HAP-1 (cell line): ENCODE data around the gene BABAM1.

Experiments
- DNase-seq, 2 experiments: peaks; one replicate each; pipeline ENCODE4 v3.0.0-alpha.2; 2016 to 2020; ENCODE audit warnings: low spot score in 2 of 2
- H3K27me3 ChIP-seq: fragments of 250-450 bp; sonication (Bioruptor Pico); 2 replicates; pipeline ENCODE4 v1.5.1; 2020; ENCODE audit warnings: low read depth, mild to moderate bottlenecking, moderate library complexity
- H3K36me3 ChIP-seq: fragments of 250-450 bp; sonication (Bioruptor Pico); replicated peaks from 2 replicates; pipeline ENCODE4 v1.5.1; 2020; ENCODE audit warnings: mild to moderate bottlenecking
- H3K4me1 ChIP-seq: fragments of 250-450 bp; sonication (Bioruptor Pico); 2 replicates; pipeline ENCODE4 v1.5.1; 2020; ENCODE audit warnings: mild to moderate bottlenecking
- H3K4me3 ChIP-seq: fragments of 250-450 bp; sonication (Bioruptor Pico); 2 replicates; pipeline ENCODE4 v1.5.1; 2020; ENCODE audit warnings: mild to moderate bottlenecking, moderate library complexity
- H3K9me3 ChIP-seq: fragments of 250-450 bp; sonication (Bioruptor Pico); 2 replicates; pipeline ENCODE4 v1.5.1; 2020; ENCODE audit warnings: mild to moderate bottlenecking, moderate library complexity
- in situ Hi-C: fragments of 300-500 bp; cut with MboI; formaldehyde crosslinking; loops from 3 replicates; pipeline ENCODE4 v1.14.3; 2020; ENCODE audit warnings: low sequenced_read_pairs, inconsistent platforms, mixed read lengths

BABAM1 gene

DNA sequence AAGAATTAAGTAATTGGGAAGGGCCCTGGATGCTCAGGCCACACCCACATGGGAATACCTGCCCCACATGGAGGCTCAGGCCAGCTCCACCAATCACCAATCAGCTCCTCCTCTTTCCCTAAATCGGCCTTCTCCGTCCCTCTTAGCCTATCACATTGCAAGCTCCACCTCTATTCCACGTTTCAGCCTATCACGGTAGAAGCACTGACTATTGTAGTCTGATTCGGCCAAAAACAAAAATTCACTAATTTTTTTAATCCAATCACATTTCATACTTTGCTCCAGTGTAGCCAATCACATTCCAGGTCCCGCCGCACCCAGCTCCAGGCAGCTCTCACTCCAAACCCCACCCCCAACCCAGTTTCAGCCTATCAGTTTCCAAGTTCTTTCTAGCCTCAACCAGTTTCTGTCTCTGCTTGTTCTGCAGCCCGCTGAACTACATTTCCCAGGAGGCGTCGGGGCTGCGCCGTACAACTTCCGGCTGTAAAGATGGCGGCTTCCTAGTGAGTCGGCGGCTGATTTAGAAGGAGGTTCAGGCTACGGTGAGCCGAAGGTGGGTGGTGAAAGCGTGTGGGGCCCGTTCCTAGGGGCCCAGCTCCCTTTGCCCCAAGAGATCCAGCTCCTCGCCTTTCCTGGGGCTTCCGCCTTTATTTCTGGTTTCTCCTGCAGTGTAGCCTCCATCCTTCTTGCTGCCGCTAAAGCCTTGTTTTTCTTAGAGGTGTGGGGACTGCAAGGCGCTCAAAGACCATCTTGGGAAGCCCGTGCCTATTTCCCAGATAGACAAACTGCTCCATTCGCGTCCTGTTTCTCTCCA is at the start of gene BABAM1:
BABAM1 (plus strand) TSS at position 469 of the 814 bp plus-strand sequence. CDS start 1,364 bp downstream, outside the sequence.
- in situ Hi-C loops, result no loop called here
- Histone ChIP-seq H3K36me3 (peaks cover 21% of the 10 kb centered on the region), H3K4me3 (peak within 1 kb of the TSS; percentile 75), H3K9me3 (no peaks in the 10 kb centered on the region), H3K27me3 (no peaks in the 10 kb centered on the region), H3K4me1 (peaks cover 4% of the 10 kb centered on the region; the same call in 1 of the 2 replicates)
- peak; percentile 99 to 100 for DNase-seq

GRCh38 chr19:17219286-17219685 is 48.0 kb upstream of the BABAM1 start:
- peaks cover 13% of the 10 kb centered on the region; the same call in 1 of the 2 replicates for H3K36me3 ChIP-seq
- H3K4me1 ChIP-seq, result peaks cover 11% of the 10 kb centered on the region
- H3K9me3 ChIP-seq, result no peaks in the 10 kb centered on the region
- DNase-seq, result no peak
- no peaks in the 10 kb centered on the region for H3K27me3 ChIP-seq
- H3K4me3 ChIP-seq, result no peak overlapping the region
- in situ Hi-C loops, result no loop called here

DNA sequence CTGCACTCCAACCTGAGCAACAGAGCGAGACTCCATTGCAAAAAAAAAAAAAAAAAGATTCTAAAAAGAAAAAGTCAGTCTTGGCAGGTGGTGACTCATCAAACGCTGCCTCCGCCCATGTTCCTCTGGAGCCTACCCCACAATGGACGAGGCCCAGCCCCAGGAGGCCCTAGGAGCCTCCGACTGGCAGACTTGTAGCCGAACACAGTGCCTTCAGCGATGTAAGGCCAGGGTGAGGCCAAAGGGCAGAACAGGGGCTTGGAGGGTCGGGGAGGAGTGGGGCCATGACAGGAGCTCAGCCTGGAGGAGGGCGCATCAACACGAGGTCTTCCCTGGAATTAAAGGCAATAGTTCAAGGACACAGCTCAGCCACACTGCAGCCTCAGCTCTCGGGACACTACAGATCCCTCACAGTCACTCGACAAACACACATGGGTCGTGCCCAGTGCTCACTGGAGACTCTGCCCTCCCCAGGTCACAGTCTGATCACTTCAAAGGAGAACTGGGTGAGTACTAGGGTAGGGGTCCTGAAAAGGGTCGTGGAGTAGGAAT is 47.0 kb upstream of the BABAM1 start:
- H3K9me3 ChIP-seq, result no peaks in the 10 kb centered on the region
- no peak for DNase-seq
- in situ Hi-C loops, result no loop called here
- no peak overlapping the region for H3K4me3 ChIP-seq
- H3K36me3 ChIP-seq, result peaks cover 13% of the 10 kb centered on the region; the same call in 1 of the 2 replicates
- H3K4me1 ChIP-seq, result peaks cover 4% of the 10 kb centered on the region
- no peaks in the 10 kb centered on the region for H3K27me3 ChIP-seq

DNA sequence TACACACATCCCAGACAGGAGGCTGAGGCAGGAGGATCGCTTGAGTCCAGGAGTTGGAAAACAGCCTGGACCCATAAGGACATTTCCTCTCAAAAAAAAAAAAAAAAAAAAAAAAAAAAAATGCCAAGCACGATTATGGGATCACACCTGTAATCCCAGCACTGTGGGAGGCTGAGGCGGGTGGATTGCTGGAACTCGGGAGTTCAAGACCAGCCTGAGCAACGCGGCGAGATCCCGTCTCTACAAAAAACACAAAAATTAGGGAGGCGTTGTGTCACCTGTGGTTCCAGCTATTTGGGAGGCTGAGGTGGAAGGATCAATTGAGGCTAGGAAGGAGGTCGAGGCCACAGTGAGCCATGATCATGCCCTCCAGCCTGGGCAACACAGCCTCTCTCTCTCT is 42.2 kb upstream of the BABAM1 start:
- H3K36me3 ChIP-seq, result peaks cover 3% of the 10 kb centered on the region; the same call in 1 of the 2 replicates
- in situ Hi-C loops, result no loop called here
- H3K4me1 ChIP-seq, result peaks cover 14% of the 10 kb centered on the region
- no peaks in the 10 kb centered on the region for H3K9me3 ChIP-seq
- H3K27me3 ChIP-seq, result no peaks in the 10 kb centered on the region
- DNase-seq, result no peak
- no peak overlapping the region; the same call in 1 of the 2 replicates for H3K4me3 ChIP-seq

- in situ Hi-C loops, result no loop called here
- peak; percentile 97 to 98 for DNase-seq
- H3K27me3 ChIP-seq, result no peaks in the 10 kb centered on the region
- no peaks in the 10 kb centered on the region for H3K9me3 ChIP-seq
- H3K4me3 ChIP-seq, result peak within 1 kb of the TSS; percentile 80
- H3K36me3 ChIP-seq, result peaks cover 10% of the 10 kb centered on the region
- peaks cover 14% of the 10 kb centered on the region for H3K4me1 ChIP-seq
Observed at GRCh38 chr19:17226002-17226933, 41.0 kb upstream of the BABAM1 start, which contains the start of gene OCEL1. OCEL1 (plus strand) TSS chr19:17226226; CDS start chr19:17226248, 22 bp downstream.

DNA sequence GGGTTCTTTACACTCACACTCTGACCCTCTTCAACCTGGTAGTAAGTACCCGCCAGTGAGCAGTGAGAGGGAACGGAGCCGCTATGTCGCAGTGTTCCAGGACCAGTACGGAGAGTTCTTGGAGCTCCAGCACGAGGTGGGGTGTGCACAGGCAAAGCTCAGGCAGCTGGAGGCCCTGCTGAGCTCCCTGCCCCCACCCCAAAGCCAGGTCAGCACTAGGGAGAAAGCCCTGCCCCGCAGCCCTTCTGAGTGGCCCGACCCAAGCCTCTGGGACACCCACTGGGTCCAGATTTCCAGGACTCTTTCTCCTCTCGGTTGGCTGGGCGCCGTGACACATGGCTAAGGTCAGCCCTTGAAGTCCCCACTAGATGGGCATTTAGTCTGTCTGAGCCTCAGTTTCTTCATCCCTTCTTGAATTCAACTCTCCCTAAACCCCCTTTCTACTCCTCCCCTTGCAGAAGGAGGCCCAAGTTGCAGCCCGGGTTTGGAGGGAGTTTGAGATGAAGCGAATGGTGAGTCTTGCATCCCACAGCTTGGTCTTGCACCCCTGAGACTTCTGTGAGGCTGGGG is 39.4 kb upstream of the BABAM1 start:
- Histone ChIP-seq H3K4me3 (peak overlapping the region; percentile 80), H3K9me3 (no peaks in the 10 kb centered on the region)
- peak in 1 of 2 experiments; percentile 41 for DNase-seq

DNA sequence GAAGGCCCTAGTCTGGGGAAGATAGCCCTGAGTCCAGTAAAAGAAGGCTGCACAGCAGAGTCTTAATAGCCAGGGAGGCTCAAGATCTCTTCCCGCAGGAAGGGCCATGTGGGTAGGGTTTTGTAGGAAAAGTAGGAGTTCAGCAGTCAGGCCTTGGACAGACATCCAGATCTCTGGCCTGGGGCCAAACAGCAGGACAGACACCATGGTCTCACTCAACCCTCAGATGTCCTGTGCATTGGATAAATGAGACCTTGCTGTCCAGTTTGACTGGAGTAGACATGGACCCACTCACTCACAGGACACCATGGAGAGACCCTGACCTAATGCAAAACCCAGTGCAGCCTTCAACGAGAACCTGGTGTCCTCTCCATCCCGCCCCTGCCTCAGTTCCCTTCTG is 37.4 kb upstream of the BABAM1 start:
- peaks cover 19% of the 10 kb centered on the region for H3K4me1 ChIP-seq
- H3K36me3 ChIP-seq, result peaks cover 40% of the 10 kb centered on the region
- no peak overlapping the region for H3K4me3 ChIP-seq
- in situ Hi-C loops, result no loop called here
- no peaks in the 10 kb centered on the region for H3K27me3 ChIP-seq
- no peak for DNase-seq
- no peaks in the 10 kb centered on the region for H3K9me3 ChIP-seq

More for the DNA sequence above, 39.4 kb upstream of the BABAM1 start:
- peaks cover 14% of the 10 kb centered on the region for H3K4me1 ChIP-seq
- no peaks in the 10 kb centered on the region for H3K27me3 ChIP-seq
- in situ Hi-C loops, result no loop called here
- peaks cover 24% of the 10 kb centered on the region for H3K36me3 ChIP-seq

GRCh38 chr19:17232258-17232657 is 35.0 kb upstream of the BABAM1 start:
- H3K36me3 ChIP-seq, result peaks cover 44% of the 10 kb centered on the region
- no peaks in the 10 kb centered on the region for H3K9me3 ChIP-seq
- in situ Hi-C loops, result no loop called here
- no peak for DNase-seq
- no peaks in the 10 kb centered on the region for H3K27me3 ChIP-seq
- H3K4me3 ChIP-seq, result no peak overlapping the region
- peaks cover 19% of the 10 kb centered on the region for H3K4me1 ChIP-seq

- Histone ChIP-seq H3K4me1 (peaks cover 12% of the 10 kb centered on the region), H3K36me3 (peaks cover 60% of the 10 kb centered on the region)
- DNase-seq, result peak; percentile 53 to 80
Observed at GRCh38 chr19:17234911-17235299, 32.3 kb upstream of the BABAM1 start.

GRCh38 chr19:17235300-17235970 is 31.8 kb upstream of the BABAM1 start:
- H3K4me3 ChIP-seq, result peak overlapping the region; percentile 54
- in situ Hi-C loops, result no loop called here
- H3K4me1 ChIP-seq, result peaks cover 12% of the 10 kb centered on the region
- peaks cover 62% of the 10 kb centered on the region for H3K36me3 ChIP-seq
- H3K9me3 ChIP-seq, result no peaks in the 10 kb centered on the region
- peak; percentile 49 to 73 for DNase-seq
- no peaks in the 10 kb centered on the region for H3K27me3 ChIP-seq

More at GRCh38 chr19:17234911-17235299, 32.3 kb upstream of the BABAM1 start:
- H3K4me3 ChIP-seq, result peak overlapping the region; percentile 54
- in situ Hi-C loops, result no loop called here
- no peaks in the 10 kb centered on the region for H3K9me3 ChIP-seq
- H3K27me3 ChIP-seq, result no peaks in the 10 kb centered on the region

DNA sequence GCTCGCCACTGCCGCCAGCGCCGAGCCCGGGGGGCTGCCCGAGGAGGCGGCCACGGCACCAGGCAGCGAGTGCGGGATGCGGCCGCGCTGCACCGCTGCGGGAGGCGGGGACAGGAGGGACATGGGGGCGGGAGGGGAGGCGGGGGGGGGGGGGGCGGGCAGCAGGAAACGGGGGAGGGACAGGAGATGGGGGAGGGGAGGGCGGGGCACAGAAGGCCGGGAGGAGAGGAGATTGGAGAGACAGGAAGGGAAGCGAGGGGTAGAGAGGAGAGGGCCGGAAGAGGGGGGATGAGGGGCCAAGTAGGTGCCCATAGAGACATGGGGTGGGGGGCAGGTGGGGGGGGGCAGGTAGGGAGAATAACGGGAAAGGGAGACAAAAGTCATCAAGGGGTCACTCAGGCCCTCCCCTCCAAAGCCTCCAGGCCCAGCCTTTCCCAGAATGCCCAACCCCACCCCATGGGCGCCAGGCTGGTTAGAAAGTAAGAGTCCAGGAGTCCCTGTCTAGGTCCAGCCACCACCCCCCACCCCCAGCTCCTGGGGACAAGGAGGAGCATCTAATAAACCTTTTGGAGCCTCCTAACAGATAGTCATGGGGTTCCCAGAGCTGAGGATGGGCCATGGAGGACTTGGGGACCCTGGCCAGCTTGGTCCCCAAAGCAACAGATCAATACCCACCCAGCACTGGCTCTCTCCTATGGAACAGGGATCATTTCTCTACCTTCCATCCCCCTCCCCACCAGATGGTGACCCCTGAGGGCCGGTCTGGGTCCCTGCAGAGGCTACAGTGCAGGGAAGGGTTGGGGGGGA is 31.1 kb upstream of the BABAM1 start:
- H3K36me3 ChIP-seq, result peaks cover 62% of the 10 kb centered on the region
- H3K27me3 ChIP-seq, result no peaks in the 10 kb centered on the region
- in situ Hi-C loops, result no loop called here
- no peaks in the 10 kb centered on the region for H3K9me3 ChIP-seq
- peak; percentile 48 to 73 for DNase-seq
- H3K4me3 ChIP-seq, result peak overlapping the region; percentile 54
- peaks cover 12% of the 10 kb centered on the region for H3K4me1 ChIP-seq
